Upper lobe of left lung (tissue), 4 donors: Measurements from ENCODE around the gene CHSY3.

ENCODE experiments used
- POLR2A ChIP-seq, 4 donors: fragments of 450-650 bp; IDR thresholded peaks; one replicate each; pipeline ENCODE4 v1.5.1; 2016 to 2017; ENCODE audit warnings: antibody characterized with exemption in 4 of 4, mild to moderate bottlenecking in 2 of 4
- TF ChIP-seq, protein P1 (sequence below), 6 experiments: fragments of 450-650 bp in 4 of 6; fragments of 200-600 bp in 2 of 6; sonication (generic) in 2 of 6; IDR thresholded peaks; one replicate each; pipeline ENCODE4 v1.5.1; 2016 to 2019; ENCODE audit warnings: antibody characterized with exemption in 6 of 6

DNA sequence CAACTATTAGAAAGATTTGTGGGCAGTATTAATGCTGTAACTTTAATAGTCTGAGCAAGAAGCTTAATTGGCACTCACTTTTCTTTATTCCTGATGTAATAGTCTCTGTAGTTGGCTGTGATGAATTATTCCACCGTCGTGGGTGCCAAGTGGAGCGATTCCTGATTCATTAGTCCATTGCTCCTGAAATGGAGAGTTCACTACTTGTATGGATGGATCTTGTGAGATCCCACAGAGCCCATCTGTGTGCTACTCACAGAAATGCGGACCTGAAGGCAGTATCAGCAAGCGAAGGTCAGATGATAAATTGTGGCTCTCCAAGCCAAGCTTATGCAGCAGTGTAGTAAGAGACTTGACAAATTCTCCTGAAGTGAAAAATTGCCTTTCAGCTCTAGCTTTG is 212.2 kb downstream of the CHSY3 start:
- TF ChIP-seq POLR2A (IDR thresholded peaks at IDR 0.05), result no peak
- TF ChIP-seq, protein P1, sequence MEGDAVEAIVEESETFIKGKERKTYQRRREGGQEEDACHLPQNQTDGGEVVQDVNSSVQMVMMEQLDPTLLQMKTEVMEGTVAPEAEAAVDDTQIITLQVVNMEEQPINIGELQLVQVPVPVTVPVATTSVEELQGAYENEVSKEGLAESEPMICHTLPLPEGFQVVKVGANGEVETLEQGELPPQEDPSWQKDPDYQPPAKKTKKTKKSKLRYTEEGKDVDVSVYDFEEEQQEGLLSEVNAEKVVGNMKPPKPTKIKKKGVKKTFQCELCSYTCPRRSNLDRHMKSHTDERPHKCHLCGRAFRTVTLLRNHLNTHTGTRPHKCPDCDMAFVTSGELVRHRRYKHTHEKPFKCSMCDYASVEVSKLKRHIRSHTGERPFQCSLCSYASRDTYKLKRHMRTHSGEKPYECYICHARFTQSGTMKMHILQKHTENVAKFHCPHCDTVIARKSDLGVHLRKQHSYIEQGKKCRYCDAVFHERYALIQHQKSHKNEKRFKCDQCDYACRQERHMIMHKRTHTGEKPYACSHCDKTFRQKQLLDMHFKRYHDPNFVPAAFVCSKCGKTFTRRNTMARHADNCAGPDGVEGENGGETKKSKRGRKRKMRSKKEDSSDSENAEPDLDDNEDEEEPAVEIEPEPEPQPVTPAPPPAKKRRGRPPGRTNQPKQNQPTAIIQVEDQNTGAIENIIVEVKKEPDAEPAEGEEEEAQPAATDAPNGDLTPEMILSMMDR (IDR thresholded peaks at IDR 0.05), result no peak
